GM23338 (cell line): ENCODE measurements around the gene SOX12. TPM values are rescaled to one million over a fixed set of nuclear protein-coding genes. Genes with fewer than 3 reads are reported as not detected.

ENCODE experiments used
- ATAC-seq: fragments of 200-7000 bp; cut with Tn5 transposase; 3 replicates; pipeline ENCODE4 v1.9.1; 2020
- DNase-seq: peaks from one replicate; pipeline ENCODE4 v3.0.0-alpha.2; 2015; ENCODE audit warnings: low spot score
- H2AFZ ChIP-seq: fragments of 200-600 bp; sonication (generic); 2 replicates; pipeline ENCODE4 v1.8.0; 2016; ENCODE audit warnings: antibody characterized with exemption, mild to moderate bottlenecking, moderate library complexity
- H3F3A ChIP-seq: fragments of 200-600 bp; sonication (generic); replicated peaks from 2 replicates; pipeline ENCODE4 v1.8.0; 2017; ENCODE audit warnings: antibody characterized with exemption, mixed run types, low read depth
- H3K27ac ChIP-seq: fragments of 200-600 bp; sonication (generic); 2 replicates; pipeline ENCODE4 v1.6.1; 2016; ENCODE audit warnings: low read depth
- H3K27me3 ChIP-seq: fragments of 200-600 bp; sonication (generic); 2 replicates; pipeline ENCODE4 v1.8.0; 2016; ENCODE audit warnings: mild to moderate bottlenecking, mixed run types, moderate library complexity; ENCODE audit not compliant: insufficient read depth
- H3K36me3 ChIP-seq: fragments of 200-600 bp; sonication (generic); 2 replicates; pipeline ENCODE4 v1.8.0; 2016; ENCODE audit warnings: mild to moderate bottlenecking; ENCODE audit not compliant: insufficient read depth
- H3K4me1 ChIP-seq: fragments of 200-600 bp; sonication (generic); 2 replicates; pipeline ENCODE4 v1.8.0; 2016; ENCODE audit warnings: mild to moderate bottlenecking, moderate library complexity; ENCODE audit not compliant: insufficient read depth
- H3K4me2 ChIP-seq: fragments of 200-600 bp; sonication (generic); 2 replicates; pipeline ENCODE4 v1.7.1; 2017; ENCODE audit warnings: mixed run types
- H3K4me3 ChIP-seq: fragments of 200-600 bp; sonication (generic); 2 replicates; pipeline ENCODE4 v1.6.1; 2016; ENCODE audit warnings: mixed run types
- H3K79me2 ChIP-seq: fragments of 200-600 bp; sonication (generic); replicated peaks from 2 replicates; pipeline ENCODE4 v1.8.0; 2017; ENCODE audit warnings: mild to moderate bottlenecking; ENCODE audit not compliant: insufficient read depth
- H3K9me2 ChIP-seq: fragments of 200-600 bp; sonication (generic); 2 replicates; pipeline ENCODE4 v1.8.0; 2017; ENCODE audit not compliant: insufficient read depth
- H4K20me1 ChIP-seq: fragments of 200-600 bp; sonication (generic); replicated peaks from 2 replicates; pipeline ENCODE4 v1.8.0; 2017; ENCODE audit warnings: mild to moderate bottlenecking; ENCODE audit not compliant: insufficient read depth
- H3K27ac Mint-ChIP-seq: 2 replicates; pipeline ENCODE4 v1.8.0; 2020; ENCODE audit warnings: inconsistent platforms, mild to moderate bottlenecking, moderate library complexity, mixed read lengths
- H3K27me3 Mint-ChIP-seq: 3 replicates; pipeline ENCODE4 v1.8.0; 2022; ENCODE audit warnings: low read depth, mild to moderate bottlenecking, moderate library complexity, mixed read lengths, inconsistent platforms; ENCODE audit not compliant: insufficient read depth, poor library complexity
- H3K36me3 Mint-ChIP-seq: 3 replicates; pipeline ENCODE4 v1.8.0; 2021; ENCODE audit warnings: low read depth, mild to moderate bottlenecking, inconsistent platforms, moderate library complexity, mixed read lengths
- H3K4me1 Mint-ChIP-seq: 3 replicates; pipeline ENCODE4 v1.8.0; 2020; ENCODE audit warnings: mild to moderate bottlenecking, inconsistent platforms, mixed read lengths
- H3K4me3 Mint-ChIP-seq: 3 replicates; pipeline ENCODE4 v1.8.0; 2021; ENCODE audit warnings: moderate library complexity, mild to moderate bottlenecking, inconsistent platforms, mixed read lengths
- H3K9me3 Mint-ChIP-seq: 3 replicates; pipeline ENCODE4 v1.8.0; 2020; ENCODE audit warnings: moderate library complexity, mild to moderate bottlenecking, inconsistent platforms, mixed read lengths
- CREB1 ChIP-seq: fragments of 250-450 bp; sonication (Bioruptor Pico); IDR thresholded peaks from 2 replicates; pipeline ENCODE4 v1.5.0; 2020; ENCODE audit warnings: low read depth, mild to moderate bottlenecking, moderate library complexity
- CTCF ChIP-seq, 2 experiments: fragments of 200-600 bp in 1 of 2; sonication (generic) in 1 of 2; conservative IDR thresholded peaks; 2 replicates each; pipeline versions ENCODE4 v1.5.1 to v1.6.1; 2016 to 2017; ENCODE audit warnings: antibody characterized with exemption in 2 of 2, low read depth in 2 of 2, mild to moderate bottlenecking in 2 of 2, moderate library complexity in 1 of 2
- EZH2 ChIP-seq: fragments of 200-600 bp; sonication (generic); IDR thresholded peaks from one replicate; pipeline ENCODE4 v1.8.0; 2017; ENCODE audit warnings: antibody characterized with exemption, mild to moderate bottlenecking, low read depth; ENCODE audit not compliant: unreplicated experiment
- EZH2phosphoT487 ChIP-seq: fragments of 200-600 bp; sonication (generic); IDR thresholded peaks from one replicate; pipeline ENCODE4 v1.8.1; 2018; ENCODE audit warnings: antibody characterized with exemption; ENCODE audit not compliant: unreplicated experiment
- JUNB ChIP-seq: IDR thresholded peaks from one replicate; pipeline ENCODE4 v1.6.1; 2016; ENCODE audit warnings: antibody characterized with exemption; ENCODE audit not compliant: unreplicated experiment
- POLR2AphosphoS5 ChIP-seq: IDR thresholded peaks from 2 replicates; pipeline ENCODE4 v1.6.1; 2016; ENCODE audit warnings: antibody characterized with exemption, low read depth
- REST ChIP-seq: IDR thresholded peaks from one replicate; pipeline ENCODE4 v1.6.1; 2018; ENCODE audit warnings: antibody characterized with exemption; ENCODE audit not compliant: unreplicated experiment
- STAT1 ChIP-seq: IDR thresholded peaks from one replicate; pipeline ENCODE4 v1.6.1; 2016; ENCODE audit warnings: antibody characterized with exemption; ENCODE audit not compliant: unreplicated experiment
- ZNF114 ChIP-seq: fragments of 250-450 bp; sonication (Bioruptor Pico); IDR thresholded peaks from 2 replicates; pipeline ENCODE4 v1.5.0; 2020; ENCODE audit warnings: mild to moderate bottlenecking, moderate library complexity
- ZNF331 ChIP-seq: fragments of 250-450 bp; sonication (Bioruptor Pico); IDR thresholded peaks from 2 replicates; pipeline ENCODE4 v1.5.0; 2020; ENCODE audit warnings: low read depth, mild to moderate bottlenecking, moderate library complexity
- polyA plus RNA-seq: library from polyadenylated mRNA; unstranded; fragments of >200 nt; fragmentation: Nextera tagmentation; extraction: Ambion mirVana; gene quantifications from 2 replicates; pipeline ENCODE4 v1.2.1, GENCODE V29; 2016
- total RNA-seq: library from RNA; depleted of rRNA; stranded (reverse); fragments of >200 nt; shearing (Covaris generic); gene quantifications from 2 replicates; pipeline ENCODE4 v1.2.3, GENCODE V29; 2014

SOX12 gene
- total and polyA plus RNA-seq, 2 experiments from 2014 or later: 14.1 to 32.0 TPM

- TF ChIP-seq POLR2AphosphoS5: no peak
- no peak for TF ChIP-seq ZNF331 (CRISPR knock-in tag)
- no peak for TF ChIP-seq CTCF (conservative IDR thresholded peaks at IDR 0.05; ENCODE audit: low read depth in 2 of 2)
- TF ChIP-seq ZNF114 (CRISPR knock-in tag): no peak
- Histone ChIP-seq H3K79me2 (no peaks in the 10 kb centered on the region), H3K9me2 (no peaks in the 10 kb centered on the region), H3F3A (peaks cover 5% of the 10 kb centered on the region; the same call in 1 of the 2 replicates), H3K36me3 (no peaks in the 10 kb centered on the region), H3K27me3 (peaks cover 8% of the 10 kb centered on the region), H3K27ac (no peak overlapping the region), H4K20me1 (no peaks in the 10 kb centered on the region; the same call in 1 of the 2 replicates), H3K4me3 (no peak overlapping the region), H3K4me1 (peaks cover 4% of the 10 kb centered on the region; the same call in 1 of the 2 replicates), H2AFZ (no peak overlapping the region), H3K4me2 (no peak overlapping the region)
- peaks cover 6% of the 10 kb centered on the region for H3K27me3 Mint-ChIP-seq
- H3K36me3 Mint-ChIP-seq: no peaks in the 10 kb centered on the region
- H3K9me3 Mint-ChIP-seq: no peaks in the 10 kb centered on the region
- H3K27ac Mint-ChIP-seq: no peak overlapping the region
- H3K4me1 Mint-ChIP-seq: peaks cover 5% of the 10 kb centered on the region; the same call in 2 of the 3 replicates
- no peak overlapping the region for H3K4me3 Mint-ChIP-seq
- DNase-seq: no peak
- ATAC-seq: no peak
Observed at GRCh38 chr20:341682-342081, 16.3 kb downstream of the SOX12 start.

- Histone ChIP-seq H2AFZ (no peak overlapping the region), H3K4me3 (no peak overlapping the region), H3F3A (peaks cover 8% of the 10 kb centered on the region; the same call in 1 of the 2 replicates), H4K20me1 (no peaks in the 10 kb centered on the region; the same call in 1 of the 2 replicates), H3K36me3 (no peaks in the 10 kb centered on the region), H3K27me3 (peaks cover 8% of the 10 kb centered on the region), H3K9me2 (no peaks in the 10 kb centered on the region), H3K4me1 (peaks cover 4% of the 10 kb centered on the region; the same call in 1 of the 2 replicates), H3K27ac (no peak overlapping the region), H3K4me2 (no peak overlapping the region), H3K79me2 (no peaks in the 10 kb centered on the region)
- H3K4me1 Mint-ChIP-seq: peaks cover 5% of the 10 kb centered on the region
- H3K27ac Mint-ChIP-seq: no peak overlapping the region
- no peaks in the 10 kb centered on the region for H3K36me3 Mint-ChIP-seq
- no peak overlapping the region for H3K4me3 Mint-ChIP-seq
- TF ChIP-seq JUNB (no peak), CREB1 (CRISPR knock-in tag) (no peak), EZH2 (no peak), ZNF331 (CRISPR knock-in tag) (no peak), ZNF114 (CRISPR knock-in tag) (no peak), STAT1 (no peak), EZH2phosphoT487 (no peak), REST (no peak), POLR2AphosphoS5 (no peak)
- ATAC-seq: no peak
- H3K27me3 Mint-ChIP-seq: peaks cover 6% of the 10 kb centered on the region
- no peaks in the 10 kb centered on the region; the same call in 2 of the 3 replicates for H3K9me3 Mint-ChIP-seq
- no peak for DNase-seq
Observed at GRCh38 chr20:343107-343506, 17.8 kb downstream of the SOX12 start.
